Thoracic aorta (tissue), 2 donors: ENCODE results near the gene TNNT2. TPM values are rescaled to one million over a fixed set of nuclear protein-coding genes. Genes with fewer than 3 reads are reported as not detected.

ENCODE experiments used
- ATAC-seq: fragments of 150-250 bp; one replicate; pipeline ENCODE4 v1.8.0; 2017; ENCODE audit warnings: low read depth; ENCODE audit not compliant: insufficient number of reproducible peaks, low FRiP score
- DNase-seq: peaks from one replicate; pipeline ENCODE4 v3.0.0-alpha.2; 2020; ENCODE audit warnings: low spot score
- H3K27ac ChIP-seq, 2 donors: fragments of 200-600 bp; sonication (generic); 1 replicate in 1 of 2; 2 replicates in 1 of 2; pipeline ENCODE4 v1.5.1; 2016; ENCODE audit warnings: mild to moderate bottlenecking in 2 of 2, moderate library complexity in 2 of 2
- H3K27me3 ChIP-seq: fragments of 200-600 bp; sonication (generic); replicated peaks from 2 replicates; pipeline ENCODE4 v1.6.0; 2016; ENCODE audit warnings: mild to moderate bottlenecking; ENCODE audit not compliant: insufficient read depth
- H3K36me3 ChIP-seq: fragments of 200-600 bp; sonication (generic); one replicate; pipeline ENCODE4 v1.5.1; 2016
- H3K4me1 ChIP-seq, 2 donors: fragments of 200-600 bp; sonication (generic); 1 replicate in 1 of 2; 2 replicates in 1 of 2; pipeline versions ENCODE4 v1.5.1 to v1.6.0; 2016; ENCODE audit warnings: low read depth in 2 of 2, mild to moderate bottlenecking in 1 of 2; ENCODE audit not compliant: control insufficient read depth in 1 of 2
- H3K4me3 ChIP-seq: fragments of 200-600 bp; sonication (generic); 2 replicates; pipeline ENCODE4 v1.5.1; 2016; ENCODE audit warnings: mild to moderate bottlenecking
- H3K9me3 ChIP-seq: fragments of 200-600 bp; sonication (generic); 2 replicates; pipeline ENCODE4 v1.5.1; 2016
- CTCF ChIP-seq: fragments of 200-600 bp; sonication (generic); IDR thresholded peaks from one replicate; pipeline ENCODE4 v1.5.1; 2019; ENCODE audit warnings: antibody characterized with exemption
- total RNA-seq, 2 donors: library from RNA; depleted of rRNA; stranded (reverse); fragments of >200 nt; gene quantifications; one replicate each; pipeline versions ENCODE4 v1.1.0 to v1.2.3, GENCODE V29; 2016

Gene TNNT2
- total RNA-seq, 2 donors from 2014 or later: 0.21 TPM; not detected in 1

- Histone ChIP-seq H3K27me3 (no peaks in the 10 kb centered on the region), H3K4me1 (no peaks in the 10 kb centered on the region), H3K36me3 (no peaks in the 10 kb centered on the region), H3K4me3 (no peak overlapping the region), H3K9me3 (no peaks in the 10 kb centered on the region), H3K27ac (no peak overlapping the region)
- no peak for TF ChIP-seq CTCF
- DNase-seq (no peak), ATAC-seq (no peak)
These were observed 49.7 kb downstream of the TNNT2 start for GRCh38 chr1:201327687-201328240.

- no peak for TF ChIP-seq CTCF
- ATAC-seq: no peak
- H3K27ac ChIP-seq: no peak overlapping the region
- no peak for DNase-seq
- H3K9me3 ChIP-seq: no peaks in the 10 kb centered on the region
- H3K36me3 ChIP-seq: no peaks in the 10 kb centered on the region
- no peaks in the 10 kb centered on the region for H3K27me3 ChIP-seq
- H3K4me1 ChIP-seq: no peaks in the 10 kb centered on the region
- H3K4me3 ChIP-seq: no peak overlapping the region
These were observed 50.8 kb downstream of the TNNT2 start for GRCh38 chr1:201326710-201327109.

GRCh38 chr1:201325678-201326060 is 51.8 kb downstream of the TNNT2 start:
- no peak overlapping the region for H3K4me3 ChIP-seq
- H3K4me1 ChIP-seq: no peaks in the 10 kb centered on the region
- H3K27me3 ChIP-seq: no peaks in the 10 kb centered on the region
- no peak overlapping the region for H3K27ac ChIP-seq
- no peak for TF ChIP-seq CTCF
- DNase-seq: no peak
- ATAC-seq: no peak
- no peaks in the 10 kb centered on the region for H3K36me3 ChIP-seq
- H3K9me3 ChIP-seq: no peaks in the 10 kb centered on the region

GRCh38 chr1:201324821-201325677 is 52.4 kb downstream of the TNNT2 start:
- ATAC-seq: no peak
- H3K27ac ChIP-seq: no peak overlapping the region
- no peaks in the 10 kb centered on the region for H3K36me3 ChIP-seq
- no peak for DNase-seq
- no peak overlapping the region for H3K4me3 ChIP-seq
- H3K9me3 ChIP-seq: no peaks in the 10 kb centered on the region
- TF ChIP-seq CTCF: no peak
- H3K4me1 ChIP-seq: no peaks in the 10 kb centered on the region
- H3K27me3 ChIP-seq: no peaks in the 10 kb centered on the region

GRCh38 chr1:201324306-201324705 is 53.2 kb downstream of the TNNT2 start:
- no peaks in the 10 kb centered on the region for H3K4me1 ChIP-seq
- H3K4me3 ChIP-seq: no peak overlapping the region
- TF ChIP-seq CTCF: no peak
- H3K36me3 ChIP-seq: no peaks in the 10 kb centered on the region
- no peaks in the 10 kb centered on the region for H3K27me3 ChIP-seq
- H3K9me3 ChIP-seq: no peaks in the 10 kb centered on the region
- no peak overlapping the region for H3K27ac ChIP-seq
- ATAC-seq (no peak), DNase-seq (no peak)
